Right atrium auricular region (tissue), 2 donors: ENCODE results near the gene ANK2. TPM values are rescaled to one million over a fixed set of nuclear protein-coding genes. Genes with fewer than 3 reads are reported as not detected.
"Not testable (repeated sequence)": the region's sequence is repeated elsewhere in the genome, so short reads cannot be mapped to it uniquely, and the experiment has no call there.

Experiments used
- DNase-seq: peaks from one replicate; pipeline ENCODE4 v3.0.0-alpha.2; 2019; ENCODE audit warnings: low spot score
- H3K27ac ChIP-seq, 2 donors: fragments of 200-600 bp; sonication (generic); 1 replicate in 1 of 2; 2 replicates in 1 of 2; pipeline ENCODE4 v1.5.1; 2016 to 2019
- H3K27me3 ChIP-seq, 2 donors: fragments of 200-600 bp; sonication (generic); one replicate each; pipeline versions ENCODE4 v1.5.1 to v1.6.0; 2017 to 2019
- H3K36me3 ChIP-seq: fragments of 200-600 bp; sonication (generic); one replicate; pipeline ENCODE4 v1.5.1; 2016
- H3K4me1 ChIP-seq, 2 donors: fragments of 200-600 bp; sonication (generic); one replicate each; pipeline versions ENCODE4 v1.5.1 to v1.6.0; 2017 to 2019
- H3K4me3 ChIP-seq, 2 donors: fragments of 200-600 bp; sonication (generic); 1 replicate in 1 of 2; 2 replicates in 1 of 2; pipeline ENCODE4 v1.5.1; 2017 to 2019; ENCODE audit warnings: mild to moderate bottlenecking in 1 of 2, moderate library complexity in 1 of 2
- H3K9me3 ChIP-seq, 2 donors: fragments of 200-600 bp; sonication (generic); one replicate each; pipeline ENCODE4 v1.5.1; 2019
- CTCF ChIP-seq, 2 donors: fragments of 200-600 bp; sonication (generic); IDR thresholded peaks; one replicate each; pipeline ENCODE4 v1.5.1; 2019; ENCODE audit warnings: antibody characterized with exemption in 2 of 2
- total RNA-seq, 2 donors: library from RNA; depleted of rRNA; stranded (reverse); fragments of >200 nt; gene quantifications; one replicate each; pipeline ENCODE4 v1.1.0, GENCODE V29; 2016

ANK2 gene
- total RNA-seq, 2 donors from 2014 or later: 169 to 332 TPM

- Histone ChIP-seq H3K36me3 (no peaks in the 10 kb centered on the region), H3K4me1 (peaks cover 0 to 55% of the 10 kb centered on the region in 2 donors), H3K27me3 (no peaks in the 10 kb centered on the region), H3K27ac (peak overlapping the region; percentile 56 to 76), H3K4me3 (no peak overlapping the region), H3K9me3 (no peaks in the 10 kb centered on the region)
- no peak for DNase-seq
- no peak for TF ChIP-seq CTCF (IDR thresholded peaks at IDR 0.05)
These were observed 132.0 kb downstream of the ANK2 start for GRCh38 chr4:113181289-113182007.

- DNase-seq: no peak
- H3K9me3 ChIP-seq: no peaks in the 10 kb centered on the region
- no peaks in the 10 kb centered on the region for H3K27me3 ChIP-seq
- no peaks in the 10 kb centered on the region for H3K36me3 ChIP-seq
- no peak overlapping the region for H3K4me3 ChIP-seq
- H3K27ac ChIP-seq: peak overlapping the region; percentile 17 to 76
- H3K4me1 ChIP-seq: peaks cover 0 to 52% of the 10 kb centered on the region in 2 donors
- TF ChIP-seq CTCF (IDR thresholded peaks at IDR 0.05): no peak
These were observed 133.7 kb downstream of the ANK2 start for GRCh38 chr4:113183032-113183605.

GRCh38 chr4:113186220-113186619, 136.8 kb downstream of the ANK2 start:
- H3K9me3 ChIP-seq, H3K4me3 ChIP-seq, H3K27me3 ChIP-seq: not testable (repeated sequence)

GRCh38 chr4:113186913-113187312, 137.5 kb downstream of the ANK2 start:
- Histone ChIP-seq H3K27me3 (no peaks in the 10 kb centered on the region), H3K9me3 (no peaks in the 10 kb centered on the region), H3K4me3 (no peak overlapping the region), H3K36me3 (no peaks in the 10 kb centered on the region), H3K27ac (no peak overlapping the region), H3K4me1 (peaks cover 0 to 17% of the 10 kb centered on the region in 2 donors)
- no peak for TF ChIP-seq CTCF (IDR thresholded peaks at IDR 0.05)
- DNase-seq: no peak

More at GRCh38 chr4:113186220-113186619, 136.8 kb downstream of the ANK2 start:
- peak overlapping the region in 1 of 2 donors; percentile 11 for H3K27ac ChIP-seq
- H3K36me3 ChIP-seq, DNase-seq: not testable (repeated sequence)
- peaks cover 0 to 23% of the 10 kb centered on the region in 2 donors for H3K4me1 ChIP-seq

- no peak overlapping the region for H3K4me3 ChIP-seq
These were observed 137.9 kb downstream of the ANK2 start for GRCh38 chr4:113187358-113187757.

More at GRCh38 chr4:113187358-113187757, 137.9 kb downstream of the ANK2 start:
- no peaks in the 10 kb centered on the region for H3K36me3 ChIP-seq
- H3K27ac ChIP-seq: no peak overlapping the region
- H3K4me1 ChIP-seq: peaks cover 0 to 14% of the 10 kb centered on the region in 2 donors
- TF ChIP-seq CTCF (IDR thresholded peaks at IDR 0.05): no peak
- H3K27me3 ChIP-seq: no peaks in the 10 kb centered on the region
- H3K9me3 ChIP-seq: no peaks in the 10 kb centered on the region
- DNase-seq: no peak
